MCF 10A (cell line): ENCODE results near the gene GNG7. TPM values are rescaled to one million over a fixed set of nuclear protein-coding genes. Genes with fewer than 3 reads are reported as not detected.

Source experiments
- BruUV-seq: library from RNA; stranded (reverse); fragments of 400-500 nt; replicated peaks from 2 replicates; lab custom pipeline; 2021; lab: Mats Ljungman, UMichigan
- CTCF ChIA-PET: fragments of 300-600 bp; sonication (Branson Sonifier 250); formaldehyde crosslinking; extraction: SDS; loops from one replicate; lab custom pipeline; 2021; ENCODE audit warnings: antibody characterized with exemption, inconsistent platforms; lab: Yijun Ruan, JAX
- POLR2A ChIA-PET: fragments of 300-600, 350-650 bp; sonication (Branson Sonifier 250); formaldehyde crosslinking; extraction: SDS; loops from one replicate; lab custom pipeline; 2020; ENCODE audit warnings: antibody characterized with exemption, inconsistent platforms; lab: Yijun Ruan, JAX
- DNase-seq: peaks from one replicate; pipeline ENCODE4 v3.0.0-alpha.2; 2018; ENCODE audit not compliant: unreplicated experiment
- H3K27ac Mint-ChIP-seq: one replicate; pipeline ENCODE4 v1.8.0; 2022; ENCODE audit warnings: mild to moderate bottlenecking, low read depth, mixed read lengths; ENCODE audit not compliant: unreplicated experiment
- H3K27me3 Mint-ChIP-seq: one replicate; pipeline ENCODE4 v1.8.0; 2022; ENCODE audit warnings: mixed read lengths; ENCODE audit not compliant: insufficient read depth, unreplicated experiment
- H3K36me3 Mint-ChIP-seq: one replicate; pipeline ENCODE4 v1.8.0; 2022; ENCODE audit warnings: mild to moderate bottlenecking, moderate library complexity, mixed read lengths; ENCODE audit not compliant: insufficient read depth, unreplicated experiment
- H3K4me1 Mint-ChIP-seq: one replicate; pipeline ENCODE4 v1.8.0; 2022; ENCODE audit warnings: mixed read lengths; ENCODE audit not compliant: insufficient read depth, unreplicated experiment
- H3K4me3 Mint-ChIP-seq: one replicate; pipeline ENCODE4 v1.8.0; 2022; ENCODE audit warnings: mild to moderate bottlenecking, moderate library complexity, mixed read lengths; ENCODE audit not compliant: unreplicated experiment
- H3K9me3 Mint-ChIP-seq: one replicate; pipeline ENCODE4 v1.8.0; 2022; ENCODE audit warnings: mixed read lengths; ENCODE audit not compliant: unreplicated experiment
- CTCF ChIP-seq: fragments of 200-600 bp; IDR thresholded peaks from one replicate; pipeline ENCODE4 v1.8.0; 2022; ENCODE audit warnings: antibody characterized with exemption, mild to moderate bottlenecking; ENCODE audit not compliant: unreplicated experiment
- intact Hi-C: fragments of 100-400 bp; cut with micrococcal nuclease; formaldehyde crosslinking; loops from 2 replicates; pipeline ENCODE4 v1.14.1; 2022
- total RNA-seq: library from RNA; stranded (reverse); gene quantifications from 2 replicates; pipeline ENCODE4 v1.2.3, GENCODE V29; 2022

Gene GNG7
- total RNA-seq, 1 experiment from 2014 or later = 0.51 TPM

- no peak for DNase-seq
- TF ChIP-seq CTCF = no peak
- intact Hi-C loops = no loop called here
- ChIA-PET CTCF (interaction anchor here (0.7 kb wide), 1 partner anchor 76 kb away, joined by 4 read pairs; no protein-coding TSS in a partner anchor), POLR2A (interaction anchor here (1.1 kb wide), 1 partner anchor 12 kb away, joined by 3 read pairs; no protein-coding TSS in a partner anchor)
- Mint-ChIP-seq H3K4me3 (no peak overlapping the region), H3K36me3 (peaks cover 5% of the 10 kb centered on the region), H3K4me1 (peaks cover 11% of the 10 kb centered on the region), H3K27ac (no peak overlapping the region), H3K27me3 (no peaks in the 10 kb centered on the region), H3K9me3 (no peaks in the 10 kb centered on the region)
- no TSS peak for BruUV-seq
Observed at GRCh38 chr19:2724148-2724557, 21.7 kb upstream of the GNG7 start.

- no peak for TF ChIP-seq CTCF
- H3K9me3 Mint-ChIP-seq = no peaks in the 10 kb centered on the region
- H3K36me3 Mint-ChIP-seq = peaks cover 3% of the 10 kb centered on the region
- intact Hi-C loops = no loop called here
- no peak overlapping the region for H3K4me3 Mint-ChIP-seq
- H3K4me1 Mint-ChIP-seq = peaks cover 11% of the 10 kb centered on the region
- H3K27ac Mint-ChIP-seq = no peak overlapping the region
- no TSS peak for BruUV-seq
- no peak for DNase-seq
- ChIA-PET CTCF (interaction anchor here (0.6 to 0.7 kb wide), 2 partner anchors 12 to 74 kb away, joined by 3 read pairs; no protein-coding TSS in a partner anchor), POLR2A (interaction anchor here (1.1 kb wide), 2 partner anchors 13 to 15 kb away, joined by 3 to 4 read pairs; no protein-coding TSS in a partner anchor)
- no peaks in the 10 kb centered on the region for H3K27me3 Mint-ChIP-seq
Observed at GRCh38 chr19:2723747-2724146, 21.3 kb upstream of the GNG7 start.

- Mint-ChIP-seq H3K27me3 (no peaks in the 10 kb centered on the region), H3K9me3 (no peaks in the 10 kb centered on the region), H3K4me1 (peaks cover 11% of the 10 kb centered on the region), H3K4me3 (no peak overlapping the region), H3K27ac (no peak overlapping the region), H3K36me3 (no peaks in the 10 kb centered on the region)
- no TSS peak for BruUV-seq
- no peak for TF ChIP-seq CTCF
- DNase-seq = no peak
- intact Hi-C loops = no loop called here
- ChIA-PET POLR2A (interaction anchor here (0.7 to 1.1 kb wide), 3 partner anchors 9 to 75 kb away, joined by 3 to 5 read pairs (median 4); no protein-coding TSS in a partner anchor), CTCF (interaction anchor here (0.6 to 0.7 kb wide), 3 partner anchors 12 to 74 kb away, joined by 3 read pairs; no protein-coding TSS in a partner anchor)
Observed at GRCh38 chr19:2723345-2723715, 20.8 kb upstream of the GNG7 start.

DNA sequence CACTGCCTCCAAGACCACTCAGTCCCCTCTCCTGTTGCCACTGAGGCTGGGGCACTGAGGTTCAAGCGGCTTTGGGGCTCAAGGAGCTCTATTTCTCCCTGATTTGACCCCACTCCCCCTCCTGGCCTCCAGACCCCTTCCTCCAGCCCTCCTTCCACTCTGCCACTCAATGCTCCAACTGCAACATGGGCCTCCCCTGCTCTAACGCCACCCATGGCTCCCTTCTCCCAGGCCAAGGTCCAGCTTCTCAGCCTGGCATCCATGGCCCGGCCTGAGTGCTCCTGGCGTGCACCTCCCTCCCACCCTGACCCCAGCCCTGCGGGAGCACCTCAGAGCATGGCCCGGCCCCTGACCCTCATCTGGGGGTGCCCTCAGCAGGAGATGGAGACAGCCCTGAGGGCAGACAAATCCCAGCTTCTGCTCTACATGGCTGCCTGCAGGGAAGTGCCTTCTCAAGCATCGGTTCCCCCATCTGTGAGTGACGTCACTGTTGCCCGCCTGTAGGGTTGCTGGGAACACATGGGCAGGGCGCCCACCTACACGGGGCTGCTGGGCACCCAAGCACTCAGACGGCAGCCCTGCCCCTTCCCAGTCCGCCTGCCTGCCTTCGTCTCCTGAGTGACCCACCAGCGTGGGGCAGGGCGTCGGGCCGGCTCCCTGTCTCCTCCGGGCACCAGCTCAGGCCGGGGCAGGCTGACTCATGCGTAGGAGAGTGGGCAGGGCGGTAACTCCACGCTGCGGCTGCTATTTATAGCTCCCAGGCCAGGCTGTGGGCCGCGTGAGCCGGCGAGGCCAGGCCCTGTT is 20.2 kb upstream of the GNG7 start:
- Mint-ChIP-seq H3K27ac (no peak overlapping the region), H3K36me3 (no peaks in the 10 kb centered on the region), H3K4me3 (no peak overlapping the region), H3K27me3 (no peaks in the 10 kb centered on the region), H3K9me3 (no peaks in the 10 kb centered on the region), H3K4me1 (peaks cover 10% of the 10 kb centered on the region)
- no peak for TF ChIP-seq CTCF
- DNase-seq = peak; percentile 62
- CTCF ChIA-PET = interaction anchor here (0.6 to 1.0 kb wide), 5 partner anchors 13 to 87 kb away, joined by 3 to 4 read pairs (median 3); no protein-coding TSS in a partner anchor
- BruUV-seq = no TSS peak
- POLR2A ChIA-PET = interaction anchor here (0.7 to 1.1 kb wide), 3 partner anchors 10 to 74 kb away, joined by 3 to 5 read pairs (median 4); no protein-coding TSS in a partner anchor
- intact Hi-C loops = no loop called here
